ENCODE results near the gene RASA2. TPM values are rescaled to one million over a fixed set of nuclear protein-coding genes. Genes with fewer than 3 reads are reported as not detected.

RASA2 gene
- total and polyA plus RNA-seq, 4 donors = 6.9 to 26.1 (median 16.6) TPM

GRCh38 chr3:141508067-141508436 is 21.2 kb downstream of the RASA2 start:
- intact Hi-C loops (cut with DNase I) = no loop called here
- no peak overlapping the region for H3K27ac ChIP-seq (ENCODE audit: low read depth in 1 of 2, low read length in 2 of 2)
- whole genome bisulfite sequencing, 2 donors = 90 to 94% methylated on average over 3 of the region's 3 CpGs
- no peaks in the 10 kb centered on the region for H3K36me3 ChIP-seq (ENCODE audit: control insufficient read depth in 1 of 2, insufficient read depth in 2 of 2, low read length in 1 of 2)
- no peak overlapping the region for H3K4me3 ChIP-seq (ENCODE audit: low read length in 2 of 2)
- no peaks in the 10 kb centered on the region for H3K27me3 ChIP-seq (ENCODE audit: control insufficient read depth in 1 of 2, insufficient read depth in 2 of 2, low read length in 1 of 2)
- DNase-seq (no peak), ATAC-seq (ENCODE audit: low FRiP score) (no peak)
- no peaks in the 10 kb centered on the region for H3K9me3 ChIP-seq (ENCODE audit: control insufficient read depth, low read length)
- H3K4me1 ChIP-seq (ENCODE audit: control insufficient read depth in 1 of 2, insufficient read depth in 2 of 2, low read length in 2 of 2) = peaks cover 0 to 3% of the 10 kb centered on the region in 2 donors

GRCh38 chr3:141511361-141511760 is 24.5 kb downstream of the RASA2 start:
- intact Hi-C loops (cut with DNase I) = no loop called here
- DNase-seq (no peak), ATAC-seq (ENCODE audit: low FRiP score) (no peak)
- Histone ChIP-seq H3K27me3 (ENCODE audit: control insufficient read depth in 1 of 2, insufficient read depth in 2 of 2, low read length in 1 of 2) (no peaks in the 10 kb centered on the region), H3K4me3 (ENCODE audit: low read length in 2 of 2) (no peak overlapping the region), H3K9me3 (ENCODE audit: control insufficient read depth, low read length) (no peaks in the 10 kb centered on the region), H3K4me1 (ENCODE audit: control insufficient read depth in 1 of 2, insufficient read depth in 2 of 2, low read length in 2 of 2) (no peaks in the 10 kb centered on the region), H3K36me3 (ENCODE audit: control insufficient read depth in 1 of 2, insufficient read depth in 2 of 2, low read length in 1 of 2) (no peaks in the 10 kb centered on the region), H3K27ac (ENCODE audit: low read depth in 1 of 2, low read length in 2 of 2) (no peak overlapping the region)
- 85 to 89% methylated on average over 4 of the region's 4 CpGs for WGBS, 2 donors

DNA sequence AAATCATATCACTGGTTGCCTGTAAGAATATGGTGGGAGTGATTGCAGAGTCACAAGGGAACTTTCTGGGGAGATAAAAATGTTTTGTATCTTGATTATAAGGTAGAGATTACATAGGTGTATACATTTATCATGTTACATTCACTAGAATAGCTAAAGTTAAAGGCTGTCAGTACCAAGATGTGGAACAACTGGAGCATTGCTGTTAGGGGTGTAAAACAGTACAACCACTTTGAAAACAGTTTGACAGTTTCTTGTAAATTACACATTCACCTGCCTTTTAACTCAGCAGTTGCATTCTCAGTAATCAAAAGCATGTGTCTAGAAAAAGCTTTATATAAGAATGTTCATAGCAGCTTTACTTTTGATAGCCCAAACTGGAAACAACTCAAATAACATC is 27.6 kb downstream of the RASA2 start:
- Histone ChIP-seq H3K4me3 (ENCODE audit: low read length in 2 of 2) (no peak overlapping the region), H3K27me3 (ENCODE audit: control insufficient read depth in 1 of 2, insufficient read depth in 2 of 2, low read length in 1 of 2) (no peaks in the 10 kb centered on the region), H3K27ac (ENCODE audit: low read depth in 1 of 2, low read length in 2 of 2) (no peak overlapping the region), H3K36me3 (ENCODE audit: control insufficient read depth in 1 of 2, insufficient read depth in 2 of 2, low read length in 1 of 2) (peaks cover 0 to 2% of the 10 kb centered on the region in 2 donors), H3K4me1 (ENCODE audit: control insufficient read depth in 1 of 2, insufficient read depth in 2 of 2, low read length in 2 of 2) (no peaks in the 10 kb centered on the region), H3K9me3 (ENCODE audit: control insufficient read depth, low read length) (no peaks in the 10 kb centered on the region)
- intact Hi-C loops (cut with DNase I) = no loop called here
- DNase-seq (no peak), ATAC-seq (ENCODE audit: low FRiP score) (no peak)

- intact Hi-C loops (cut with DNase I) = loop anchor here in 1 of 2 donors (2.0 kb wide), 1 partner anchor 43 kb away; no protein-coding TSS in a partner anchor
- no peak overlapping the region for H3K27ac ChIP-seq (ENCODE audit: low read depth in 1 of 2, low read length in 2 of 2)
- 81 to 89% methylated on average over 3 of the region's 3 CpGs for WGBS, 2 donors
- no peaks in the 10 kb centered on the region for H3K9me3 ChIP-seq (ENCODE audit: control insufficient read depth, low read length)
- H3K4me1 ChIP-seq (ENCODE audit: control insufficient read depth in 1 of 2, insufficient read depth in 2 of 2, low read length in 2 of 2) = no peaks in the 10 kb centered on the region
- H3K4me3 ChIP-seq (ENCODE audit: low read length in 2 of 2) = no peak overlapping the region
- DNase-seq = no peak
- no peaks in the 10 kb centered on the region for H3K27me3 ChIP-seq (ENCODE audit: control insufficient read depth in 1 of 2, insufficient read depth in 2 of 2, low read length in 1 of 2)
- H3K36me3 ChIP-seq (ENCODE audit: control insufficient read depth in 1 of 2, insufficient read depth in 2 of 2, low read length in 1 of 2) = peaks cover 4% of the 10 kb centered on the region in 2 donors
- ATAC-seq (ENCODE audit: low FRiP score) = no peak
These were observed 32.8 kb downstream of the RASA2 start for GRCh38 chr3:141519587-141519986.

- Histone ChIP-seq H3K4me1 (ENCODE audit: control insufficient read depth in 1 of 2, insufficient read depth in 2 of 2, low read length in 2 of 2) (no peaks in the 10 kb centered on the region), H3K4me3 (ENCODE audit: low read length in 2 of 2) (no peak overlapping the region), H3K9me3 (ENCODE audit: control insufficient read depth, low read length) (no peaks in the 10 kb centered on the region), H3K27ac (ENCODE audit: low read depth in 1 of 2, low read length in 2 of 2) (no peak overlapping the region), H3K27me3 (ENCODE audit: control insufficient read depth in 1 of 2, insufficient read depth in 2 of 2, low read length in 1 of 2) (no peaks in the 10 kb centered on the region), H3K36me3 (ENCODE audit: control insufficient read depth in 1 of 2, insufficient read depth in 2 of 2, low read length in 1 of 2) (peaks cover 4% of the 10 kb centered on the region in 2 donors)
- intact Hi-C loops (cut with DNase I) = no loop called here
- ATAC-seq (ENCODE audit: low FRiP score) = no peak
- no peak for DNase-seq
These were observed 35.0 kb downstream of the RASA2 start for GRCh38 chr3:141521781-141522180.

GRCh38 chr3:141523615-141524375 is 37.0 kb downstream of the RASA2 start:
- ATAC-seq (ENCODE audit: low FRiP score) (no peak), DNase-seq (no peak)
- no peaks in the 10 kb centered on the region for H3K4me1 ChIP-seq (ENCODE audit: control insufficient read depth in 1 of 2, insufficient read depth in 2 of 2, low read length in 2 of 2)
- H3K27me3 ChIP-seq (ENCODE audit: control insufficient read depth in 1 of 2, insufficient read depth in 2 of 2, low read length in 1 of 2) = no peaks in the 10 kb centered on the region
- no peak overlapping the region for H3K4me3 ChIP-seq (ENCODE audit: low read length in 2 of 2)
- WGBS, 2 donors = 95 to 97% methylated on average over 4 of the region's 4 CpGs
- peaks cover 2 to 4% of the 10 kb centered on the region in 2 donors for H3K36me3 ChIP-seq (ENCODE audit: control insufficient read depth in 1 of 2, insufficient read depth in 2 of 2, low read length in 1 of 2)
- intact Hi-C loops (cut with DNase I) = no loop called here
- H3K9me3 ChIP-seq (ENCODE audit: control insufficient read depth, low read length) = no peaks in the 10 kb centered on the region
- H3K27ac ChIP-seq (ENCODE audit: low read depth in 1 of 2, low read length in 2 of 2) = no peak overlapping the region

DNA sequence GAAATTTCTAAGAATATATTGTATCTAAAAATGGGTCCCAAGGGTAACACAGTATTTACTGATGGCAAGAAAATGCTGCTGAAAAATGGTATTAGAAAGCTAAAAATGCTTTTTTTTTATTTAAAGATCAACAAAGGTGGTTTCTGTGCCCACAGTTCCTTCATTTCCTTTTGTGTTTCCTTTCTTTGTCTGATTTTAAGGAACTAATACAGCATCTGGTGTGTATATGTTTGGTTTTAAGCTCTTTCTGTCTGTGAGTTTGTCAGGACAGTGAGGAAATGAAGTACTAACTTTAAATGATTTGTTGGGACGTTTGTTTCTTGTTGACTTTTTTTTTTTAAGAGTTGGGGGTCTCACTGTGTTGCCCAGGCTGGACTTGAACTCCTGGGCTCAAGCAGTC is 38.2 kb downstream of the RASA2 start:
- no peak for DNase-seq
- WGBS, 2 donors = 63% methylated on average over 1 of the region's 1 CpG
- intact Hi-C loops (cut with DNase I) = no loop called here
- H3K27me3 ChIP-seq (ENCODE audit: control insufficient read depth in 1 of 2, insufficient read depth in 2 of 2, low read length in 1 of 2) = no peaks in the 10 kb centered on the region
- no peak for ATAC-seq (ENCODE audit: low FRiP score)
- H3K36me3 ChIP-seq (ENCODE audit: control insufficient read depth in 1 of 2, insufficient read depth in 2 of 2, low read length in 1 of 2) = peaks cover 2 to 4% of the 10 kb centered on the region in 2 donors
- H3K4me1 ChIP-seq (ENCODE audit: control insufficient read depth in 1 of 2, insufficient read depth in 2 of 2, low read length in 2 of 2) = no peaks in the 10 kb centered on the region
- H3K9me3 ChIP-seq (ENCODE audit: control insufficient read depth, low read length) = no peaks in the 10 kb centered on the region
- H3K4me3 ChIP-seq (ENCODE audit: low read length in 2 of 2) = no peak overlapping the region
- no peak overlapping the region for H3K27ac ChIP-seq (ENCODE audit: low read depth in 1 of 2, low read length in 2 of 2)

- DNase-seq = no peak
- no peak overlapping the region for H3K4me3 ChIP-seq (ENCODE audit: low read length in 2 of 2)
- H3K27me3 ChIP-seq (ENCODE audit: control insufficient read depth in 1 of 2, insufficient read depth in 2 of 2, low read length in 1 of 2) = no peaks in the 10 kb centered on the region
- H3K4me1 ChIP-seq (ENCODE audit: control insufficient read depth in 1 of 2, insufficient read depth in 2 of 2, low read length in 2 of 2) = no peaks in the 10 kb centered on the region
- H3K36me3 ChIP-seq (ENCODE audit: control insufficient read depth in 1 of 2, insufficient read depth in 2 of 2, low read length in 1 of 2) = peaks cover 2 to 4% of the 10 kb centered on the region in 2 donors
- intact Hi-C loops (cut with DNase I) = no loop called here
- H3K27ac ChIP-seq (ENCODE audit: low read depth in 1 of 2, low read length in 2 of 2) = no peak overlapping the region
- ATAC-seq (ENCODE audit: low FRiP score) = no peak
- 46 to 76% methylated on average over 2 of the region's 2 CpGs for WGBS, 2 donors
- no peaks in the 10 kb centered on the region for H3K9me3 ChIP-seq (ENCODE audit: control insufficient read depth, low read length)
These were observed 39.0 kb downstream of the RASA2 start for GRCh38 chr3:141525814-141526213.

DNA sequence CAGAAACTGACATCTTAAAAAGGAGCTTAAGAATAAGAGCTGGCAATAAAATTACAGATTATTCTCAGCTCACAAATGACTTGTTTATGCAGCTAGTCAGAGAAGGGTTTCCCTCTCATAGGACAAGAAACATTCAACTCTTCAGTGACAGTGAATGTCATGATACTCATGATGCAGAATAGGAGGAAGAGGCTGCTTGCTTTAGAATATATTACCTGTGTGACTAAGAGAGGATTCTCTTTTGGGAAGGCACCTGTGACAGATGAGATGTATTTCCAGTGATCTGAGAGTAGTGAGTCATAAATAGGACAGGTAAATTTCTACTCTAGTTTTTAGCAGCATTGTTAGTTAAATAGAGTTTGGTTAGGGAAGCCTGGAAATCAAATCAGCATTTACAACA is 39.9 kb downstream of the RASA2 start:
- Histone ChIP-seq H3K27me3 (ENCODE audit: control insufficient read depth in 1 of 2, insufficient read depth in 2 of 2, low read length in 1 of 2) (no peaks in the 10 kb centered on the region), H3K9me3 (ENCODE audit: control insufficient read depth, low read length) (no peaks in the 10 kb centered on the region), H3K27ac (ENCODE audit: low read depth in 1 of 2, low read length in 2 of 2) (no peak overlapping the region), H3K4me3 (ENCODE audit: low read length in 2 of 2) (no peak overlapping the region), H3K4me1 (ENCODE audit: control insufficient read depth in 1 of 2, insufficient read depth in 2 of 2, low read length in 2 of 2) (no peaks in the 10 kb centered on the region), H3K36me3 (ENCODE audit: control insufficient read depth in 1 of 2, insufficient read depth in 2 of 2, low read length in 1 of 2) (peaks cover 2 to 4% of the 10 kb centered on the region in 2 donors)
- DNase-seq = no peak
- intact Hi-C loops (cut with DNase I) = no loop called here
- no peak for ATAC-seq (ENCODE audit: low FRiP score)
